Stimulated activated CD4-positive, alpha-beta T cell treated with anti-CD3 and anti-CD28 coated beads, Interleukin-2, amount 100 ng/mL, for 48 hours (primary cell): ENCODE measurements around the gene C19orf81.
"Not testable (repeated sequence)": the region's sequence is repeated elsewhere in the genome, so short reads cannot be mapped to it uniquely, and the experiment has no call there.

Experiments
- DNase-seq, 2 donors: peaks; one replicate each; pipeline ENCODE4 v3.0.0-alpha.2; 2020

Gene C19orf81

GRCh38 chr19:50649433-50650391 is at the start of gene C19orf81:
C19orf81 (plus strand) TSS chr19:50649445; CDS start chr19:50649445, 0 bp downstream.
- no peak for DNase-seq

DNA sequence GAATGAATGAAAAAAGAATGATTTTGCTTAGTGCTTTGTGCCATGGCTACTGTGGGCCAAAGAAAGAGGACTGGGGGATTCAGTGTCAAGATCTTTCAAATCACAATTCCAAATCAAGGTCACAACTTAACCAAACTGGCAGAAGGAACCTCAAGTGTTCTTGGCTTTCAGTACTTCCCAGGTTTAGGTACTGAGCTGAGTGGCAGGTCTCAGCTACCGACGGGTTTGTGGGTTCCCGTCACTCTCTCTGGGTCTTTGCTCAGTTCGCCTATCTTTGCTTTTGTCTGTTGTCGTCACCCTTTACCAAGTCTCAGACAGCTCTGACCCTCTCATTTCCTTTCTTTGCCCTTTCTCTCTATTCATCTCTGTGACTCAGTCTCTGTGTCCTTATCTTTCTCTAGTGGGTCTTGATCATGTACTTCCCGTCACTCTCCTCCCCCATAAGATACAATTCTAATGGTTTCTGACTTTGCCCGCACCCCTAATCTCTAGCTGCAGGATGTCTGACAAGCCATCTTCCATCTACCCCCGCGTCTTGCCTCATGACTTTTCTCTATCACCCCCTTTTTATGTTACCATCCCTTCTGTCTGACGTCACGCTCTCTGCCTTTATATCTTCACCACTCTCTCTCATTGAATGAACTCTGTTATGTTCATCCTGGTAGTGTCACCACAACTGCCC is 47.7 kb upstream of the C19orf81 start:
- no peak for DNase-seq

GRCh38 chr19:50602089-50602422 is 47.2 kb upstream of the C19orf81 start:
- DNase-seq: no peak

DNA sequence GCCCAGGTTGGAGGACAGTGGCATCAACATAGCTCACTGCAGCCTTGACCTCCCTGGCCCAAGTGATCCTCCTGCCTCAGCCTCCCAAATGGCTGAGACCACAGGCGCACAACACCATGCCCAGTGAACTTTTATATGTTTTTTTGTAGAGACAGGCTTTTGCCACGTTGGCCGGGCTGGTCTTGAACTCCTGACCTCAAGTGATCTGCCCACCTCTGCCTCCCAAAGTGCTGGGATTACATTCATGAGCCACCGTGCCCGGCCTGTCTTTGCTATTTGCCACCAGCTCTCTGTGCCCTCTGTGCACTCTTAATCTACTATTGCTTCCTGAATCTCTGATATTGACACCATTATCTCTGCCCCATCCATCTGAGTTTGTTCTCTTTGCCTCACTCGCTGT is 46.7 kb upstream of the C19orf81 start:
- no peak for DNase-seq

DNA sequence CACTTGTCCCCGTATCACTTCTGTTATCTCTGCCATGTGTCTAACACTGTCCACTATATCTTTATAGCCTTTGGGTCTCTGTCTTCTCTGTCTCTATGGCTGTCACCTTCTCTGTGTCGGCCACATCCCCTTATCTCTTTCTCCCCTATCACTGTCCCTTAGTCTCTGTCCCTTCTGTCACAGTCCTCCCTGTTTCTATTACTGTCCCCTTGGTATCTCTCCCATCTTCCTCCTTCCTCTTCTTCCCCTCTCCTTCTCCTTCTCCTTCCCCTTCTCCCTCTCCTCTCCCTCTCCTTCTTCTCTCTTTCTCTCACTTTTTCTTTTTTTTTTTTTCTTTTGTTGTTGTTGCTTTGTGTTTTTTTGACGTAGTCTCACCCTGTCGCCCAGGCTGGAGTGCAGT is 46.3 kb upstream of the C19orf81 start:
- DNase-seq: no peak

DNA sequence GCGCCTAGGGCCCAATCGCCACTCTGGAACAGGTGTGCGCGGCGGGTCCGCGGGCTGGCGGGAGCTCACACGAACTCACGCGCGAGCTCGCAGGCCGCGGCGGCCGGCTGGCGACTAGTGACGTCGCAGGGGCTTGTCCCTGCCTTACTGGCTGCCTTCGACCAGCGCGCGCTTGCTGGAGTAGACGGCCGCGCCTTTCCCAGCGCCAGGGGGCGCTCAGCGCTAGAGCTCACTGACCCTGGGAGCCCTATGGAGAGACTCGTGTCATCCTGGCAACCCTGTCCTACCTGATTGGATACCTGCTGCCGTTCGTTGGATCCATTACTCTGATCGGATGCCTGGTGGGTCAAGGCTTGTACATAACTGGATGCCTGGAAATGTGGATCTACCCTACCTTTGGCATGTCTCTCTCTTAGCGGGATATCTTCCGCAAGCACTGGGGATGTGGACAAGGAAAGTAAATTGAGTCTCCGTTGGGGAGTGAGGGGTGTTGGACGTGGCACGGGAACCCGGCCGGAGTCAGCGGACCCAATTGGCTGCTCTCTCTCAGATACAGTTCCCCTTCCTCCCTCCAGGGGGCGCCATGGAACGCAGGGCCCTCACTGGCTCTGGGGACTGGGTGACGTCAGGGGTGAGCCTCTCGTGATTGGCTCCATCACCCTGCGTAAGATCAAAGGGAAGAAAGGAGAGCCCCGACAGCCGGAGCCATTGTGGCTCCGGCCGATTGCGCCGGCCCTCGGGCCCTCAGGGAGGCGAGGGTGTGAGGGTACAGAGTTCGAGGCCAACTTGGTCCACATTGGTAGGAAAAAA is 44.8 kb upstream of the C19orf81 start:
- peak in 1 of 2 donors; percentile 18 for DNase-seq

- not testable (repeated sequence) for DNase-seq
These were observed 43.0 kb upstream of the C19orf81 start for GRCh38 chr19:50606059-50606836.

DNA sequence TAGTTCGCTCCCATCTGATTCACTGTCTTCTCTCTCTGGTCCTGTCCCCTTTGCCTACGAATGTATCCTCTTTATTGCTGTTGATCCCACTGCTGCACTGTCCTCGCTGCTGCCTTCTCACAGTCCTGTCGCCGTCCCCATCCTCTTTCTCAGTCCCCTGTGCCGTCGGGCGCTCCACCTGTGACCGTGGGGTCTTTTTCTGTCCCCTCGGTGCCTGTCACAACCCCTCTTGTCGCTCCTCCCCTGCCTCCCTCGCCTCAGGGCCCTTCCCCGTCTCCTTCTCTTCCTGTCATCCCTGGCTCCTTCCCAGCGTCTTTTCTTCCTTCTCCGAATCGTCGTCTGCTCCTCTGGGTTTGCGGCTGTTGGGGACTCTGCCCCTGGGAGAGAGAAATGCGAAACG is 41.9 kb upstream of the C19orf81 start:
- no peak for DNase-seq

- DNase-seq: peak; percentile 74 to 78
These were observed 41.1 kb upstream of the C19orf81 start for GRCh38 chr19:50607874-50608785.

DNA sequence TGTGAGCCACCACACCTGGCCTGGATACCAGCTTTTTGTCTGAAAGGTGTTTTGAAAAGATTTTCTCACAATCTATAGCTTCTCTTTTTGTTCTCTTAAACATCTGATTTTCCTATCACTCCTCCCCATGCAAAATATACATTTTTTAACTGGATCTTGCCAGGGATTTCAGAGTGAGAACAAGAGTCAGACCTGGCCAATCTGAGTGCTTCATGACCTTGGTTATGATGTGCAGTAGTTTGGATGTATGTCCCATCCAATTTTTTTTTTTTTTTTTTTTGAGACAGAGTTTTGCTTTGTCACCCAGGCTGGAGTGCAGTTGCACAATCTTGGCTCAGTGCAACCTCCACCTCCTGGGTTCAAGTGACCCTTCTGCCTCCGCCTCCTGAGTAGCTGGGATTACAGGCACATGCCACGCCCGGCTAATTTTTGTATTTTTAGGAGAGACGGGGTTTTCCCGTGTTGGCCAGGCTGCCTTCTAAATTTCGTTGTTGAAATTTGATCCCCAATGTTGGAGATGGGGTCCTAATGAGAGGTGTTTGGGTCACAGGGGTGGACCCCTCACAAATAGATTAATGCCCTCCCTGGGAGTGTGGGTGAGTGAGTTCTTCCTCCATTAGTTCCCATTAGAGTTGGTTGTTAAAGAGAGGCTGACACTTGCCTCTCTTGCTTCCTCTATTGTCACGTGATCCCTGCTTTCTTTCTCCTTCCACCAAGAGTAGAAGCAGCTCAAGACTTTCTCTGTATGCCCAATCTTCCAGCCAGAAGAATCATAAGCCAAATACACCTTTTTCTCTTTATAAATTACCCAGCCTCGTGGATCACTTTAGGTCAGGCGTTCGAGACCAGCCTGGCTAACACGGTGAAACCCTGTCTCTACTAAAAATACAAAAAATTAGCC is 36.5 kb upstream of the C19orf81 start:
- not testable (repeated sequence) for DNase-seq

DNA sequence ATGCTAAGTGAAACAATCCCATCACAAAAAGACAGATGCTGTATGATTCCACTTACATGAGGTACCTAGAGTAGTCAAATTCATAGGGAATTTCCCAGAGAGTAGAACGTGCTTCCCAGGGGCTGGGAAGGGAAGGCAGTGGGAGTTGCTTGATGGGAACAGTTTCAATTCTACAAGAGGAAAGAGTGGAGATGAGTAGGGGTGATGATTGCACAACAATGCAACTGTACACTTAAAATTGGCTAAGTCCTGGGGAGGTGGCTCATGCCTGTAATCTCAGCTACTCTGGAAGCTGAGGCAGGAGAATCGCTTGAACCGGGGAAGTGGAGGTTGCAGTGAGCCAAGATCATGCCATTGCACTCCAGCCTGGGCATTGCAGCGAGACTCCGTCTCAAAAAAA is 30.9 kb upstream of the C19orf81 start:
- DNase-seq: not testable (repeated sequence)

DNA sequence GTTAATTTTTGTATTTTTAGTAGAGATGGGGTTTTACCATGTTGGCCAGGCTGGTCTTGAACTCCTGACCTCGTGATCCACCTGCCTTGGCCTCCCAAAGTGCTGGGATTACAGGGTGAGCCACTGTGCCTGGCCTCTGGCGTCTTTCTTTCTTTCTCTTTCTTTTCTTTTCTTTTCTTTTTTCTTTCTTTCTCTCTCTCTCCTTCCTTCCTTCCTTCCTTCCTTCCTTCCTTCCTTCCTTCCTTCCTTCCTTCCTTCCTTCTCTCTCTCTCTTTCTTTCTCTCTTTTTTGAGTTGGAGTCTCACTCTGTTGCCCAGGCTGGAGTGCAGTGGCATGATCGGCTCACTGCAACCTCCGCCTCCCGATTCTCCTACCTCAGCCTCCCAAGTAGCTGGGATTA is 30.1 kb upstream of the C19orf81 start:
- DNase-seq: not testable (repeated sequence)

DNA sequence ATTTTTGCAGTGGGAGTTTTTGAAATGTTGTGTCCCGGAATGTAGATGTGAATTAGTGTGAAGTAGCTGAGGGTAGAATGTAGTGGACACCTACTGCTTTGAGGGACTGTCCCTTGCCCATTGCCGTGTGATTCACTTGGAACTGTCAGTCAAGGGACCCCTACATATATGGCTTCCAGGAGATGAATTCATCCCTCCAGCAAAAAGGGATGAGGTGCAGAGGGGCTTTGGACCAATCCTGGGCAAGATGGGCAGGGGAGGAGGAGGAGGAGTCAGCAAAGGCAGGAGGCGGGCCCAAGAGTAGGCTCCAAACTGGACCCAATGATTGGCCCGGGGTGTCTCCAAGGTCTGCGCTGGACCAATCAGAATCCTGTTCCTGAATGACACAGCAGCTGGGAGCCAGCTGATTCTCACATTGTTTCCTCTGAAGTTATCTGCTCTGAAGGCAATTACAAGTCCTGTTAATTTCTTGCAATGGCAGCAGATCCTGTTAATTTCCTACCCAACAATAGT is 28.8 kb upstream of the C19orf81 start:
- not testable (repeated sequence) for DNase-seq

GRCh38 chr19:50624949-50625600 is 24.2 kb upstream of the C19orf81 start:
- no peak for DNase-seq

- DNase-seq: no peak
These were observed 23.2 kb upstream of the C19orf81 start for GRCh38 chr19:50626011-50626410.

DNA sequence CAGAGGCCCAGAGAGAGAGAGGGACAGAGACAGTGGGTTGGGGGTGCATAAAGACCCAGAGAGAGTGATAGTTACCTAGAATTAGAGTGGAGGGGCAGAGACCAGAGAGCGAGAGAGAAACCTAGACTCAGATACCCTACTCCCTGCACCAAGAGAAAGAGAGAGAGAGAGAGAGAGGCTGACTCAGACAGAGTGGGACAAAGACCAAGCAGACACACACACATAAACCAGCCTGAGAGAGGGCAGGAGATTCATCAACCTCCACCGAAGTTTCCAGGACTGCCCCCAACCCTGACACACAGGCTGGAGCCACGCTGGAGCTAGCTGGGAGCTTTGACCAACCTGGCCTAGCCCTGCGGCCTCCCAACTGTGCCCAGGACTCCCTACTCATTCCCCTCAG is 22.4 kb upstream of the C19orf81 start:
- no peak for DNase-seq

DNA sequence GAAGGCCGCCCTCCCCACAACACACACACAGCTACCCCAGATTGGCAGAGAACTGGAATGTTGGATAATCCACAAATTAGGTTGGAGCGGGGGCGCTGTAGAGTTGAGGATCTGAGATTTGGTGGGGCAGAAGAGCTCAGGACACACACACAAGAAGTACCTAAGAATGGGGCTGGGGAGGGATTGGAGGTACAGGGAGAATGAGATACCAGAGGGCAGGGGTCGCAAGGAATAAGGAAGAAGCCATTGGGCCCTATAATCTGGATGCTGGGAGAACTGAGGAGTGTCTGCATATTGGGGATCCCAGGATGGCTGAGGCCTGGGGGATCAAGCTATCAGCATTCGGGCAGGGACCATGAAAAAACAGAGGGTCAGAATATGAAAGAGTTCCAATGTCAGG is 21.1 kb upstream of the C19orf81 start:
- no peak for DNase-seq

GRCh38 chr19:50628551-50628950 is 20.7 kb upstream of the C19orf81 start:
- DNase-seq: no peak

- DNase-seq: no peak
These were observed 20.1 kb upstream of the C19orf81 start for GRCh38 chr19:50629194-50629593.
